ENCODE results near the gene ZNF750.

- TF ChIP-seq CTCF (conservative IDR thresholded peaks at IDR 0.05) (no peak), ZFX (IDR thresholded peaks at IDR 0.05) (no peak)
Observed at GRCh38 chr17:82825540-82826124, 14.2 kb downstream of the ZNF750 start.

Data from C4-2B (cell line).